ENCODE results near the gene CD8B2.
"Not testable (repeated sequence)": the region's sequence is repeated elsewhere in the genome, so short reads cannot be mapped to it uniquely, and the experiment has no call there.

CD8B2 gene

GRCh38 chr2:106510791-106511190 lies 23.6 kb downstream of the CD8B2 start:
- not testable (repeated sequence) for H3K4me1 ChIP-seq (ENCODE audit: low read length); H3K9me3 ChIP-seq (ENCODE audit: insufficient read depth, low read length); H3K9ac ChIP-seq (ENCODE audit: low read length); H3K27ac ChIP-seq (ENCODE audit: low read length); H4K20me1 ChIP-seq (ENCODE audit: insufficient read depth, low read length); H3K4me2 ChIP-seq (ENCODE audit: low read length); H3K27me3 ChIP-seq (ENCODE audit: low read depth, low read length); H3K4me3 ChIP-seq (ENCODE audit: low read length); H2AFZ ChIP-seq (ENCODE audit: low read depth, low read length); H3K36me3 ChIP-seq (replicated peaks; ENCODE audit: low read depth, low read length); H3K79me2 ChIP-seq (ENCODE audit: low read length)

GRCh38 chr2:106511476-106511901 lies 24.3 kb downstream of the CD8B2 start:
- not testable (repeated sequence) for H3K79me2 ChIP-seq (ENCODE audit: low read length); H3K4me1 ChIP-seq (ENCODE audit: low read length); H2AFZ ChIP-seq (ENCODE audit: low read depth, low read length); H3K4me2 ChIP-seq (ENCODE audit: low read length); H3K27ac ChIP-seq (ENCODE audit: low read length); H3K27me3 ChIP-seq (ENCODE audit: low read depth, low read length); H3K36me3 ChIP-seq (replicated peaks; ENCODE audit: low read depth, low read length); H3K9ac ChIP-seq (ENCODE audit: low read length); H3K9me3 ChIP-seq (ENCODE audit: insufficient read depth, low read length); H3K4me3 ChIP-seq (ENCODE audit: low read length); H4K20me1 ChIP-seq (ENCODE audit: insufficient read depth, low read length)

- not testable (repeated sequence) for H3K36me3 ChIP-seq (replicated peaks; ENCODE audit: low read depth, low read length); H3K27ac ChIP-seq (ENCODE audit: low read length); H3K4me3 ChIP-seq (ENCODE audit: low read length); H3K27me3 ChIP-seq (ENCODE audit: low read depth, low read length); H3K9me3 ChIP-seq (ENCODE audit: insufficient read depth, low read length); H3K4me1 ChIP-seq (ENCODE audit: low read length); H3K4me2 ChIP-seq (ENCODE audit: low read length); H3K9ac ChIP-seq (ENCODE audit: low read length); H4K20me1 ChIP-seq (ENCODE audit: insufficient read depth, low read length); H3K79me2 ChIP-seq (ENCODE audit: low read length); H2AFZ ChIP-seq (ENCODE audit: low read depth, low read length)
Measured at GRCh38 chr2:106511934-106512333, 24.8 kb downstream of the CD8B2 start.

GRCh38 chr2:106513391-106513790 lies 26.2 kb downstream of the CD8B2 start:
- H2AFZ ChIP-seq (ENCODE audit: low read depth, low read length); H4K20me1 ChIP-seq (ENCODE audit: insufficient read depth, low read length); H3K9ac ChIP-seq (ENCODE audit: low read length); H3K36me3 ChIP-seq (replicated peaks; ENCODE audit: low read depth, low read length); H3K4me3 ChIP-seq (ENCODE audit: low read length); H3K4me1 ChIP-seq (ENCODE audit: low read length); H3K79me2 ChIP-seq (ENCODE audit: low read length); H3K4me2 ChIP-seq (ENCODE audit: low read length); H3K27me3 ChIP-seq (ENCODE audit: low read depth, low read length); H3K27ac ChIP-seq (ENCODE audit: low read length); H3K9me3 ChIP-seq (ENCODE audit: insufficient read depth, low read length): not testable (repeated sequence)

GRCh38 chr2:106514827-106515226 lies 27.7 kb downstream of the CD8B2 start:
- H3K9me3 ChIP-seq (ENCODE audit: insufficient read depth, low read length); H2AFZ ChIP-seq (ENCODE audit: low read depth, low read length); H3K4me2 ChIP-seq (ENCODE audit: low read length): not testable (repeated sequence)

GRCh38 chr2:106516436-106516835 lies 29.3 kb downstream of the CD8B2 start:
- no peak overlapping the region for H3K27ac ChIP-seq (ENCODE audit: low read length)

More at GRCh38 chr2:106514827-106515226, 27.7 kb downstream of the CD8B2 start:
- not testable (repeated sequence) for H3K27me3 ChIP-seq (ENCODE audit: low read depth, low read length); H3K79me2 ChIP-seq (ENCODE audit: low read length); H3K9ac ChIP-seq (ENCODE audit: low read length); H4K20me1 ChIP-seq (ENCODE audit: insufficient read depth, low read length); H3K36me3 ChIP-seq (replicated peaks; ENCODE audit: low read depth, low read length); H3K27ac ChIP-seq (ENCODE audit: low read length); H3K4me3 ChIP-seq (ENCODE audit: low read length); H3K4me1 ChIP-seq (ENCODE audit: low read length)

More at GRCh38 chr2:106516436-106516835, 29.3 kb downstream of the CD8B2 start:
- TF ChIP-seq CTCF (IDR thresholded peaks at IDR 0.05; ENCODE audit: low read depth, low read length) (no peak), EZH2phosphoT487 (IDR thresholded peaks at IDR 0.05; ENCODE audit: low read depth) (no peak)
- Histone ChIP-seq H2AFZ (ENCODE audit: low read depth, low read length) (no peak overlapping the region), H3K79me2 (ENCODE audit: low read length) (no peaks in the 10 kb centered on the region), H3K27me3 (ENCODE audit: low read depth, low read length) (no peaks in the 10 kb centered on the region), H3K4me3 (ENCODE audit: low read length) (no peak overlapping the region), H3K4me2 (ENCODE audit: low read length) (no peak overlapping the region), H3K9me3 (ENCODE audit: insufficient read depth, low read length) (no peaks in the 10 kb centered on the region), H3K36me3 (replicated peaks; ENCODE audit: low read depth, low read length) (no peaks in the 10 kb centered on the region), H3K9ac (ENCODE audit: low read length) (no peak overlapping the region), H3K4me1 (ENCODE audit: low read length) (no peaks in the 10 kb centered on the region), H4K20me1 (ENCODE audit: insufficient read depth, low read length) (no peaks in the 10 kb centered on the region)

Measured in OCI-LY3 (cell line).